Activated CD8-positive, alpha-beta T cell treated with anti-CD3 and anti-CD28 coated beads for 36 hours (primary cell): ENCODE results near the gene TAGLN2. TPM values are rescaled to one million over a fixed set of nuclear protein-coding genes. Genes with fewer than 3 reads are reported as not detected.
A peak's percentile ranks its signal among the peaks of the same experiment; 100 is the strongest.

Source experiments
- ATAC-seq: fragments of 200-7000 bp; cut with Tn5 transposase; one replicate; pipeline ENCODE4 v1.10.0; 2021; ENCODE audit warnings: mild to moderate bottlenecking, moderate library complexity
- CTCF ChIA-PET: fragments of 350-600 bp; sonication (Branson Sonifier 250); formaldehyde crosslinking; loops from one replicate; lab custom pipeline; 2021; ENCODE audit warnings: antibody characterized with exemption; lab: Charles Lee
- POLR2A ChIA-PET: fragments of 350-600 bp; sonication (Branson Sonifier 250); formaldehyde crosslinking; loops from one replicate; lab custom pipeline; 2021; ENCODE audit warnings: antibody characterized with exemption; lab: Charles Lee
- DNase-seq: peaks from one replicate; pipeline ENCODE4 v3.0.0-alpha.2; 2020
- H3K27ac Mint-ChIP-seq: one replicate; pipeline ENCODE4 v1.8.0; 2021; ENCODE audit warnings: mild to moderate bottlenecking, mixed read lengths
- H3K27me3 Mint-ChIP-seq: one replicate; pipeline ENCODE4 v1.8.0; 2021; ENCODE audit warnings: mixed read lengths
- H3K36me3 Mint-ChIP-seq: one replicate; pipeline ENCODE4 v1.8.0; 2021; ENCODE audit warnings: low read depth, mixed read lengths
- H3K4me1 Mint-ChIP-seq: one replicate; pipeline ENCODE4 v1.8.0; 2021; ENCODE audit warnings: low read depth, mixed read lengths
- H3K4me3 Mint-ChIP-seq: one replicate; pipeline ENCODE4 v1.8.0; 2021; ENCODE audit warnings: mild to moderate bottlenecking, moderate library complexity, mixed read lengths
- H3K9me3 Mint-ChIP-seq: one replicate; pipeline ENCODE4 v1.8.0; 2021; ENCODE audit warnings: mixed read lengths
- CTCF ChIP-seq: fragments of 200-600 bp; IDR thresholded peaks from one replicate; pipeline ENCODE4 v1.8.0; 2022; ENCODE audit warnings: antibody characterized with exemption, mild to moderate bottlenecking
- intact Hi-C: fragments of 100-400 bp; cut with micrococcal nuclease; formaldehyde crosslinking; loops from one replicate; pipeline ENCODE4 v1.10.0; 2022
- total RNA-seq, 2 experiments: library from RNA; stranded (reverse); gene quantifications; one replicate each; pipeline ENCODE4 v1.2.3, GENCODE V29; 2021

Gene TAGLN2
- total RNA-seq, 2 experiments from 2014 or later = 475 to 482 TPM

GRCh38 chr1:159920651-159921050 lies 4.7 kb downstream of the TAGLN2 start:
- intact Hi-C loops = no loop called here
- CTCF ChIA-PET = interaction anchor here (1.6 to 21.5 kb wide), 3 partner anchors 15 to 84 kb away, joined by 4 to 374 read pairs (median 8); no protein-coding TSS in a partner anchor

GRCh38 chr1:159920202-159920601 lies 5.1 kb downstream of the TAGLN2 start:
- DNase-seq (no peak), ATAC-seq (no peak)
- H3K27me3 Mint-ChIP-seq = no peaks in the 10 kb centered on the region
- H3K9me3 Mint-ChIP-seq = no peaks in the 10 kb centered on the region
- peak overlapping the region; percentile 44 for H3K27ac Mint-ChIP-seq
- ChIA-PET CTCF (interaction anchor here (1.6 kb wide), 1 partner anchor 28 kb away, joined by 4 read pairs; no protein-coding TSS in a partner anchor), POLR2A (interaction anchor here (1.4 kb wide), 1 partner anchor 18 kb away, joined by 4 read pairs; no protein-coding TSS in a partner anchor)
- no peak for TF ChIP-seq CTCF
- intact Hi-C loops = no loop called here
- peaks cover 62% of the 10 kb centered on the region for H3K4me1 Mint-ChIP-seq
- H3K4me3 Mint-ChIP-seq = no peak overlapping the region
- H3K36me3 Mint-ChIP-seq = peaks cover 67% of the 10 kb centered on the region

More at GRCh38 chr1:159920651-159921050, 4.7 kb downstream of the TAGLN2 start:
- Mint-ChIP-seq H3K27me3 (no peaks in the 10 kb centered on the region), H3K27ac (peak overlapping the region; percentile 98), H3K4me3 (no peak overlapping the region), H3K36me3 (peaks cover 67% of the 10 kb centered on the region), H3K4me1 (peaks cover 64% of the 10 kb centered on the region), H3K9me3 (no peaks in the 10 kb centered on the region)
- ATAC-seq (no peak), DNase-seq (no peak)
- POLR2A ChIA-PET = interaction anchor here (0.7 to 1.4 kb wide), 2 partner anchors 17 to 53 kb away, joined by 3 to 4 read pairs; no protein-coding TSS in a partner anchor
- no peak for TF ChIP-seq CTCF

GRCh38 chr1:159919236-159919865 lies 6.0 kb downstream of the TAGLN2 start:
- DNase-seq (no peak), ATAC-seq (no peak)
- H3K36me3 Mint-ChIP-seq = peaks cover 71% of the 10 kb centered on the region
- H3K4me1 Mint-ChIP-seq = peaks cover 66% of the 10 kb centered on the region
- no peak overlapping the region for H3K4me3 Mint-ChIP-seq
- ChIA-PET POLR2A (no interaction called here), CTCF (interaction anchor here (2.3 kb wide), 1 partner anchor 88 kb away, joined by 11 read pairs; no protein-coding TSS in a partner anchor)
- intact Hi-C loops = no loop called here
- H3K9me3 Mint-ChIP-seq = no peaks in the 10 kb centered on the region
- H3K27ac Mint-ChIP-seq = peak overlapping the region; percentile 39
- H3K27me3 Mint-ChIP-seq = no peaks in the 10 kb centered on the region
- no peak for TF ChIP-seq CTCF

- Mint-ChIP-seq H3K9me3 (no peaks in the 10 kb centered on the region), H3K27me3 (no peaks in the 10 kb centered on the region), H3K4me3 (no peak overlapping the region), H3K36me3 (peaks cover 64% of the 10 kb centered on the region), H3K27ac (peak overlapping the region; percentile 62), H3K4me1 (peaks cover 70% of the 10 kb centered on the region)
- CTCF ChIA-PET = interaction anchor here (0.6 to 2.3 kb wide), 2 partner anchors 89 to 427 kb away, joined by 3 to 11 read pairs; no protein-coding TSS in a partner anchor
- no peak for ATAC-seq
- intact Hi-C loops = no loop called here
- no peak for DNase-seq
- no peak for TF ChIP-seq CTCF
- POLR2A ChIA-PET = no interaction called here
Measured at GRCh38 chr1:159918352-159919200, 6.7 kb downstream of the TAGLN2 start.
